Measurements from ENCODE around the gene SLC29A3. TPM values are rescaled to one million over a fixed set of nuclear protein-coding genes. Genes with fewer than 3 reads are reported as not detected.
"Not testable (repeated sequence)": the region's sequence is repeated elsewhere in the genome, so short reads cannot be mapped to it uniquely, and the experiment has no call there.

SLC29A3 gene
- total RNA-seq, 1 experiment from 2014 or later, result 35.7 TPM

DNA sequence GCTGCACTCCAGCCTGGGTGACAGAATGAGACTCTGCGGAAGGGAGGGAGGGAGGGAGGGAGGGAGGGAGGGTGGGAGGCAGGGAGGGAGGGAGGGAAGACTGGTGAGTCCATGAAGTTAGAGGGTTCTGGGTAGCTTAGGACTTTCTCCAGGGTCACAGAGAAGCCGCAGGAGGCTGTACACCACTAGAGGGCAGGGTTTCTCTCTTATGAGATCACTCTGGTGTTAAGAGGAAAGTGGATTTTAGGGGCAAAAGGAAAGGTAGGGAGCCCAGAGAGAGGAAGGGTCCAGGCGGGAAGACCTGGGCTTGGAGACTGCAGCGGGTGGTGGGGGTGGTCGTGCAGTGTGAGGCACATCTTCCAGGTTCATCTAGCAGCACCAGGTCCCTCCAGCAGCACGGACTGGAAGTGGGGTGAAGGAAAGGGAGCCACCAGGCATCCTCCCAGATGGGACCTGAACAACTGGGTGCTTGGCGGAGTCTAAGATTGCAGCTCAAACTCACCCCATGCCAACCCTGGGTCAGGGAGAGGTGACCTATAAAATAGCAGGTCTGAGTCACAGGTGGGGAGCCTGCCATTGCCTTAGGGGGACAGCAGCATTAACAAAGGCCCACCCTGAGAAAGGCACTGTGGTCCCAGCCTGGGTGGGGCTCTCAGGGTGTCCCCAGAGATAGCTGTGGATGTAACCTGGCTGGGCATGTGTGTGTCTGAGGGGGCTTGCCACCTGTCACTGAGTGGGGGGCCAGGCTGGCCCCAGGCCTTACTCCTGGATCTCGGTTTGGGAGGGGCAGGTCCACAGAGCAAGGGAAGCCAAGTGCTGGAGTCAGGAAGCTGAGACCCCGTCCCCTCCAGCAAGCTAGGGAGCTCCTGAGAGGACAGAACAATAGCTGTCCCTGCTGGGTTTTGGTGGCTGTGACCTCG, 48.5 kb upstream of the SLC29A3 start:
- DNase-seq, result peak in 1 of 2 experiments; percentile 56
- Histone ChIP-seq H3K79me2 (ENCODE audit: low read depth) (no peaks in the 10 kb centered on the region), H3K4me1 (replicated peaks; ENCODE audit: insufficient read depth) (peaks cover 6% of the 10 kb centered on the region), H3K9me2 (ENCODE audit: insufficient read depth) (no peaks in the 10 kb centered on the region), H2AFZ (no peak overlapping the region), H3K4me3 (no peak overlapping the region), H3K27me3 (ENCODE audit: insufficient read depth, low read depth) (no peaks in the 10 kb centered on the region), H4K20me1 (ENCODE audit: insufficient read depth) (no peaks in the 10 kb centered on the region), H3K36me3 (ENCODE audit: low read depth) (no peaks in the 10 kb centered on the region), H3K27ac (no peak overlapping the region), H3K9me3 (ENCODE audit: insufficient read depth, low read depth) (no peaks in the 10 kb centered on the region), H3K4me2 (no peak overlapping the region), H3F3A (ENCODE audit: insufficient read depth, low read depth) (0 out of 2 replicates have a peak, but pooled peaks cover 5% of the 10 kb centered on the region)
- ChIA-PET CTCF (interaction anchor here (0.5 to 1.5 kb wide), 12 partner anchors 12 to 1413 kb away, joined by 3 to 16 read pairs (median 4); no protein-coding TSS in a partner anchor), POLR2A (ENCODE audit: unreplicated experiment) (interaction anchor here (0.6 kb wide), 3 partner anchors 59 to 580 kb away, joined by 3 to 7 read pairs (median 5); no protein-coding TSS in a partner anchor)
- TF ChIP-seq EZH2 (IDR thresholded peaks at IDR 0.05; ENCODE audit: low read depth), result no peak
- TF ChIP-seq, protein P1, sequence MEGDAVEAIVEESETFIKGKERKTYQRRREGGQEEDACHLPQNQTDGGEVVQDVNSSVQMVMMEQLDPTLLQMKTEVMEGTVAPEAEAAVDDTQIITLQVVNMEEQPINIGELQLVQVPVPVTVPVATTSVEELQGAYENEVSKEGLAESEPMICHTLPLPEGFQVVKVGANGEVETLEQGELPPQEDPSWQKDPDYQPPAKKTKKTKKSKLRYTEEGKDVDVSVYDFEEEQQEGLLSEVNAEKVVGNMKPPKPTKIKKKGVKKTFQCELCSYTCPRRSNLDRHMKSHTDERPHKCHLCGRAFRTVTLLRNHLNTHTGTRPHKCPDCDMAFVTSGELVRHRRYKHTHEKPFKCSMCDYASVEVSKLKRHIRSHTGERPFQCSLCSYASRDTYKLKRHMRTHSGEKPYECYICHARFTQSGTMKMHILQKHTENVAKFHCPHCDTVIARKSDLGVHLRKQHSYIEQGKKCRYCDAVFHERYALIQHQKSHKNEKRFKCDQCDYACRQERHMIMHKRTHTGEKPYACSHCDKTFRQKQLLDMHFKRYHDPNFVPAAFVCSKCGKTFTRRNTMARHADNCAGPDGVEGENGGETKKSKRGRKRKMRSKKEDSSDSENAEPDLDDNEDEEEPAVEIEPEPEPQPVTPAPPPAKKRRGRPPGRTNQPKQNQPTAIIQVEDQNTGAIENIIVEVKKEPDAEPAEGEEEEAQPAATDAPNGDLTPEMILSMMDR (conservative IDR thresholded peaks at IDR 0.05), result peak; percentile 76
- intact Hi-C loops (cut with micrococcal nuclease; ENCODE audit: unreplicated experiment), result loop anchor here (1.0 to 5.0 kb wide), 3 partner anchors 57 to 368 kb away; no protein-coding TSS in a partner anchor
- BruUV-seq (replicated peaks), result no TSS peak

DNA sequence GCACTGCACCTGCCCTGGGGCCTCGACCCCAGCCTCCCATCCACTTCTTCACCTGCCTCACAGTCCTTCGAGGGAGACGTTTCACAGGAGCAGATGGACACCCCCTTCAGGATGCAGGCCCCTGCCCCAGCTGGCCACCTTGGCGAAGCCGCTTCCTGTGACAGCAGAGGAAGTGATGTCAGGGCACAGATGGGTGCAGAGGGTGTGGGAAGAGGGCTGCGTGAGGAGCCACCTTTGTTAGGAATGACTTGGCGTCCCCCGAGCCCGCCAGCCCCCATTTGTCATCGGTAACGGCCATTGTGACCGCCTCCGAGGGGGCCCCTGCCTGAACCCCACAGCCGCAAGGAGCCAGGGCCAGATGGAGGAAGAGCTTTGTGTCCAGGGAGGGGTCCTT, 47.4 kb upstream of the SLC29A3 start:
- CTCF ChIA-PET, result no interaction called here
- no peak overlapping the region for H3K4me2 ChIP-seq

DNA sequence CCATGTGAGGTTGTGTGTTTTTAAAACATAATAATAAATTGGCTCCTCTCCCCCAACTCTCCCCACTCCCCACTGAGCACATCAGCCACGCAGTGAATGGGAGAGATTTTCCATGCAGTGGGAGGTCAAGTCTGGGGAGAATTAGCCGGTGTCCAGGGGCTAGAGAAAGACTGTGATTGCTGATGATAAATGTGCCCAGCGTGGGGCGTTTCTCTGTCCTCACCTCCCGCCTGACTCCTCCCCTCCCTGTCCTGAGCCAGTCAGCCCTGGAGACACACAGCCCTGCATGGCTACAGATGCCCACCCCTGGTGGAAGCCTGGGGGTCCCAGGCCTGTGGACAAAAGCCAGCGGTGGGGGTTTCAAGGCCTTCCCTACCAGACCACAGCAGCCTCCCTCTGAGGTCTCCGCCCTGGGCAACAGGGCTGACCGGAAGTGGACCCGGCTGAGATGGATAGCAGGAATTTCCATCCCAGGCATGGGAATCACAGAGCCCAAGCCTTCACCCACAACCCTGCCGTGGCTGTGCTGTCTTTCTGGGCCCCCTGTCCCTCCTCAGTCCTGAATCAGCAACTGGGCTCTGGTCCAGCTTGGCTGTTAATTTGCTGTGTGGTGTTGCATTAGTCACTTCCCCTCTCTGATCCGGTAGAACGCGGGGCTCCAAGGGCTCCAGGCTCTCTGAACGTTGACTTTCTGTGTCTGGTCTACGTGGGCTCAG, 46.8 kb upstream of the SLC29A3 start:
- Histone ChIP-seq H3K27ac (no peak overlapping the region), H3K4me1 (replicated peaks; ENCODE audit: insufficient read depth) (peaks cover 6% of the 10 kb centered on the region), H4K20me1 (ENCODE audit: insufficient read depth) (no peaks in the 10 kb centered on the region), H2AFZ (no peak overlapping the region), H3K4me2 (no peak overlapping the region), H3F3A (ENCODE audit: insufficient read depth, low read depth) (0 out of 2 replicates have a peak, but pooled peaks cover 5% of the 10 kb centered on the region), H3K9me2 (ENCODE audit: insufficient read depth) (no peaks in the 10 kb centered on the region), H3K79me2 (ENCODE audit: low read depth) (no peaks in the 10 kb centered on the region), H3K27me3 (ENCODE audit: insufficient read depth, low read depth) (no peaks in the 10 kb centered on the region), H3K4me3 (no peak overlapping the region), H3K9me3 (ENCODE audit: insufficient read depth, low read depth) (no peaks in the 10 kb centered on the region), H3K36me3 (ENCODE audit: low read depth) (no peaks in the 10 kb centered on the region)
- DNase-seq, result no peak
- TF ChIP-seq EZH2 (IDR thresholded peaks at IDR 0.05; ENCODE audit: low read depth), result no peak
- TF ChIP-seq, protein P1 (conservative IDR thresholded peaks at IDR 0.05), result no peak
- intact Hi-C loops (cut with micrococcal nuclease; ENCODE audit: unreplicated experiment), result loop anchor here (5.0 kb wide), 2 partner anchors 350 to 370 kb away; no protein-coding TSS in a partner anchor
- BruUV-seq (replicated peaks), result no TSS peak
- POLR2A ChIA-PET (ENCODE audit: unreplicated experiment), result no interaction called here
- CTCF ChIA-PET, result no interaction called here

More for the DNA sequence above, 47.4 kb upstream of the SLC29A3 start:
- H3K36me3 ChIP-seq (ENCODE audit: low read depth), result no peaks in the 10 kb centered on the region
- no peaks in the 10 kb centered on the region for H4K20me1 ChIP-seq (ENCODE audit: insufficient read depth)
- H3K27ac ChIP-seq, result no peak overlapping the region
- DNase-seq, result no peak
- H2AFZ ChIP-seq, result no peak overlapping the region
- H3K79me2 ChIP-seq (ENCODE audit: low read depth), result no peaks in the 10 kb centered on the region
- H3K9me3 ChIP-seq (ENCODE audit: insufficient read depth, low read depth), result no peaks in the 10 kb centered on the region
- 0 out of 2 replicates have a peak, but pooled peaks cover 5% of the 10 kb centered on the region for H3F3A ChIP-seq (ENCODE audit: insufficient read depth, low read depth)
- no peaks in the 10 kb centered on the region for H3K9me2 ChIP-seq (ENCODE audit: insufficient read depth)
- intact Hi-C loops (cut with micrococcal nuclease; ENCODE audit: unreplicated experiment), result loop anchor here (5.0 kb wide), 2 partner anchors 349 to 369 kb away; no protein-coding TSS in a partner anchor
- no peaks in the 10 kb centered on the region for H3K27me3 ChIP-seq (ENCODE audit: insufficient read depth, low read depth)
- TF ChIP-seq EZH2 (IDR thresholded peaks at IDR 0.05; ENCODE audit: low read depth), result no peak
- TF ChIP-seq, protein P1 (conservative IDR thresholded peaks at IDR 0.05), result no peak
- no peak overlapping the region for H3K4me3 ChIP-seq
- H3K4me1 ChIP-seq (replicated peaks; ENCODE audit: insufficient read depth), result peaks cover 6% of the 10 kb centered on the region
- POLR2A ChIA-PET (ENCODE audit: unreplicated experiment), result no interaction called here
- BruUV-seq (replicated peaks), result no TSS peak

DNA sequence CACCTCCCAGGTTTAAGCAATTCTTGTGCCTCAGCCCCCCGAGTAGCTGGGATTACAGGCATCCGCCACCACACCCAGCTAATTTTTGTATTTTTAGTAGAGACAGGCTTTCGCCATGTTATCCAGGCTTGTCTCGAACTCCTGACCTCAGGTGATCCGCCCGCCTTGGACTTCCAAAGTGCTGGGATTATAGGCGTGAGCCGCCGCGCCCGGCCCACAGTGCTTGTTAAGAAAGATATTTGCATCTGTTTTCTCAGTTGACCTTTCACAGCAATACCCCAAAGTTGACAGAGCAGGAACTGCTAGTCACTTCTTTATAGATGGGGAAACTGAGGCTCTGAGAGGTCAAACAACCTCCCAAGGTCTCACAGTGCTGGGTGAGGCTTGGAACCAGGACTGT, 46.1 kb upstream of the SLC29A3 start:
- CTCF ChIA-PET, result not testable (repeated sequence)

More for the DNA sequence above, 46.1 kb upstream of the SLC29A3 start:
- H3K4me2 ChIP-seq; H3K79me2 ChIP-seq (ENCODE audit: low read depth); BruUV-seq (replicated peaks); H3F3A ChIP-seq (ENCODE audit: insufficient read depth, low read depth); H3K4me3 ChIP-seq; H3K27me3 ChIP-seq (ENCODE audit: insufficient read depth, low read depth); H3K4me1 ChIP-seq (replicated peaks; ENCODE audit: insufficient read depth); H4K20me1 ChIP-seq (ENCODE audit: insufficient read depth); DNase-seq; H3K36me3 ChIP-seq (ENCODE audit: low read depth); H3K27ac ChIP-seq; H2AFZ ChIP-seq; H3K9me2 ChIP-seq (ENCODE audit: insufficient read depth); H3K9me3 ChIP-seq (ENCODE audit: insufficient read depth, low read depth); POLR2A ChIA-PET (ENCODE audit: unreplicated experiment): not testable (repeated sequence)
- intact Hi-C loops (cut with micrococcal nuclease; ENCODE audit: unreplicated experiment), result loop anchor here (5.0 kb wide), 2 partner anchors 351 to 371 kb away; no protein-coding TSS in a partner anchor
